SK-N-SH (cell line): ENCODE results near the gene TRIM66. TPM values are rescaled to one million over a fixed set of nuclear protein-coding genes. Genes with fewer than 3 reads are reported as not detected.

Source experiments
- CTCF ChIA-PET: fragments of 300-600, 350-600 bp; formaldehyde crosslinking; extraction: SDS; loops from one replicate; lab custom pipeline; 2021; lab: Yijun Ruan, JAX
- POLR2A ChIA-PET: fragments of 350-600 bp; sonication (Branson Sonifier 250); formaldehyde crosslinking; extraction: SDS; loops from one replicate; lab custom pipeline; 2020; ENCODE audit warnings: antibody characterized with exemption, inconsistent platforms; lab: Yijun Ruan, JAX
- DNase-seq: peaks from one replicate; pipeline ENCODE4 v3.0.0; 2012
- H2AFZ ChIP-seq: fragments of 200-600 bp; sonication (generic); 2 replicates; pipeline ENCODE4 v1.8.1; 2016; ENCODE audit warnings: antibody characterized with exemption, mild to moderate bottlenecking, low read depth
- H3F3A ChIP-seq: fragments of 200-600 bp; sonication (generic); replicated peaks from 2 replicates; pipeline ENCODE3; 2016; ENCODE audit warnings: antibody characterized with exemption, mild to moderate bottlenecking; ENCODE audit not compliant: insufficient read depth
- H3K27ac ChIP-seq, 2 experiments: fragments of 200-500 bp in 1 of 2; fragments of 200-600 bp in 1 of 2; sonication (Bioruptor generic) in 1 of 2; sonication (generic), shearing (Covaris generic) in 1 of 2; 2 replicates each; pipeline versions ENCODE4 v1.5.1 to v1.6.1; 2014 to 2016; ENCODE audit warnings: low read depth in 2 of 2, inconsistent platforms in 1 of 2, low read length in 1 of 2, mild to moderate bottlenecking in 1 of 2, mixed read lengths in 1 of 2
- H3K27me3 ChIP-seq: fragments of 200-600 bp; sonication (generic), shearing (Covaris generic); 2 replicates; pipeline ENCODE4 v1.6.1; 2016; ENCODE audit warnings: mixed run types; ENCODE audit not compliant: insufficient read depth
- H3K36me3 ChIP-seq, 2 experiments: fragments of 200-500 bp in 1 of 2; fragments of 200-600 bp in 1 of 2; sonication (Bioruptor generic) in 1 of 2; sonication (generic) in 1 of 2; replicated peaks in 1 of 2; 2 replicates each; pipeline versions ENCODE3 to v1.5.1; 2014 to 2016; ENCODE audit warnings: low read length in 1 of 2, mild to moderate bottlenecking in 1 of 2; ENCODE audit not compliant: insufficient read depth in 2 of 2, control insufficient read depth in 1 of 2
- H3K4me1 ChIP-seq, 2 experiments: fragments of 200-500 bp in 1 of 2; fragments of 200-600 bp in 1 of 2; sonication (Bioruptor generic) in 1 of 2; sonication (generic), shearing (Covaris generic) in 1 of 2; 2 replicates each; pipeline versions ENCODE4 v1.5.1 to v1.6.1; 2014 to 2016; ENCODE audit warnings: low read depth in 1 of 2, low read length in 1 of 2, mixed run types in 1 of 2; ENCODE audit not compliant: insufficient read depth in 2 of 2, control insufficient read depth in 1 of 2
- H3K4me2 ChIP-seq: fragments of 200-600 bp; sonication (generic), shearing (Covaris generic); 2 replicates; pipeline ENCODE4 v1.6.1; 2017; ENCODE audit warnings: mixed run types
- H3K4me3 ChIP-seq, 2 experiments: fragments of 200-500 bp in 1 of 2; fragments of 200-600 bp in 1 of 2; sonication (Bioruptor generic) in 1 of 2; sonication (generic), shearing (Covaris generic) in 1 of 2; 2 replicates each; pipeline versions ENCODE4 v1.5.1 to v1.8.1; 2014 to 2016; ENCODE audit warnings: low read depth in 2 of 2, inconsistent platforms in 1 of 2, low read length in 1 of 2, mild to moderate bottlenecking in 1 of 2, mixed read lengths in 1 of 2, moderate library complexity in 1 of 2
- H3K79me2 ChIP-seq: fragments of 200-600 bp; sonication (generic); 2 replicates; pipeline ENCODE4 v1.8.1; 2017; ENCODE audit warnings: mild to moderate bottlenecking; ENCODE audit not compliant: insufficient read depth
- H3K9ac ChIP-seq: fragments of 200-600 bp; sonication (generic); 2 replicates; pipeline ENCODE4 v1.6.1; 2017; ENCODE audit warnings: mixed run types
- H3K9me2 ChIP-seq: fragments of 200-600 bp; sonication (generic); 2 replicates; pipeline ENCODE4 v1.6.1; 2017; ENCODE audit warnings: mixed run types
- H3K9me3 ChIP-seq: fragments of 200-600 bp; sonication (generic); 2 replicates; pipeline ENCODE4 v1.6.1; 2017; ENCODE audit warnings: mixed run types, mild to moderate bottlenecking, moderate library complexity
- H4K20me1 ChIP-seq: fragments of 200-600 bp; sonication (generic); 2 replicates; pipeline ENCODE4 v1.6.1; 2017; ENCODE audit warnings: mild to moderate bottlenecking, mixed run types; ENCODE audit not compliant: insufficient read depth
- CHD2 ChIP-seq: fragments of 150-350 bp; IDR thresholded peaks from 2 replicates; pipeline ENCODE4 v1.6.1; 2018; ENCODE audit warnings: low read length; ENCODE audit not compliant: partially characterized antibody
- CTCF ChIP-seq: fragments of 200-600 bp; sonication (generic); IDR thresholded peaks from 2 replicates; pipeline ENCODE4 v1.6.1; 2017; ENCODE audit warnings: antibody characterized with exemption, mild to moderate bottlenecking, moderate library complexity
- ELF1 ChIP-seq: IDR thresholded peaks from 2 replicates; pipeline ENCODE4 v1.4.0; 2012
- EP300 ChIP-seq, 2 experiments: IDR thresholded peaks; 2 replicates each; pipeline versions ENCODE4 v1.4.0 to v1.6.1; 2012; ENCODE audit warnings: borderline replicate concordance in 1 of 2, low read depth in 1 of 2, low read length in 1 of 2
- EZH2phosphoT487 ChIP-seq: fragments of 200-600 bp; sonication (generic); IDR thresholded peaks from 2 replicates; pipeline ENCODE4 v1.6.1; 2017; ENCODE audit warnings: low read depth, mixed run types, mild to moderate bottlenecking, antibody characterized with exemption, moderate library complexity, borderline replicate concordance
- FOXJ3 ChIP-seq: sonication (generic); formaldehyde crosslinking; IDR thresholded peaks from 2 replicates; pipeline ENCODE4 v1.5.1; 2020; ENCODE audit warnings: mild to moderate bottlenecking, missing genetic modification reagents
- FOXM1 ChIP-seq: IDR thresholded peaks from 2 replicates; pipeline ENCODE4 v1.4.0; 2012; ENCODE audit warnings: low read depth, mild to moderate bottlenecking
- IRF3 ChIP-seq: fragments of 150-350 bp; IDR thresholded peaks from 2 replicates; pipeline ENCODE4 v1.6.1; 2016; ENCODE audit warnings: mild to moderate bottlenecking, low read depth, low read length
- JUND ChIP-seq: IDR thresholded peaks from 2 replicates; pipeline ENCODE4 v1.4.0; 2012
- USF2 ChIP-seq: fragments of 150-350 bp; IDR thresholded peaks from 2 replicates; pipeline ENCODE4 v1.6.1; 2017; ENCODE audit warnings: antibody characterized with exemption, low read length, low read depth, borderline replicate concordance
- YY1 ChIP-seq: IDR thresholded peaks from 2 replicates; pipeline ENCODE4 v1.4.0; 2012; ENCODE audit warnings: low read depth, mild to moderate bottlenecking
- WGBS: methylation state at CpG from one replicate; pipeline ENCODE4 v1.1.6; 2017; ENCODE audit warnings: low lambda C conversion rate; 5-methylcytosine and 5-hydroxymethylcytosine counted together
- polyA plus RNA-seq, 3 experiments: library from polyadenylated mRNA; depleted of rRNA; stranded (reverse); fragments of >200 nt; gene quantifications; 2 replicates each; pipeline ENCODE4 v1.2.3, GENCODE V29; 2012
- TF ChIP-seq, protein P1 (sequence below): IDR thresholded peaks from 2 replicates; pipeline ENCODE4 v1.4.0; 2012; ENCODE audit warnings: low read depth, borderline replicate concordance
- TF ChIP-seq, protein P2 (sequence below): IDR thresholded peaks from 2 replicates; pipeline ENCODE4; 2012

The TRIM66 gene
- polyA plus RNA-seq, 1 of the 3 experiments (the other 2 are of a cell fraction) = 6.4 TPM

DNA sequence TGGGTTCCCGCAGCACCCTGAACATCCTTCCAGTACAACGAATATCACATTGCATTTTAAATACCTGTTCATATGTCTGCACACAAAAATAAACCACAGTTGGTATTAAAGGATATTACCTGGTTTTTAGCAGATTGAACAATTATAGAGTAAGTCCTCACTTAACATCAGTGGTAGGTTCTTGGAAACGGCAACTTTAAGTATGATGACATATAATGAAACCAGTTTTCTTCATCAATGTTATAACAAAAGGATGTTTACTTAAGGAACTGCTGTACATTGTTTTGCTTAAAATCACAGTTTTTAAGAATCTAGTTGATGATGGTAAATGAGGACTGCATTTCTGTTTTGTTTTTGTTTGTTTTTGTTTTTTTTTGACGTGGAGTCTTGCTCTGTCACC is 28.0 kb downstream of the TRIM66 start:
- no peak for DNase-seq
- Histone ChIP-seq H3K9ac (no peak overlapping the region), H3K9me3 (no peaks in the 10 kb centered on the region), H3K9me2 (no peaks in the 10 kb centered on the region), H3K4me2 (no peak overlapping the region), H3K4me1 (peaks cover 0 to 7% of the 10 kb centered on the region in 2 experiments; a peak in 3 of 4 replicates), H2AFZ (no peak overlapping the region), H3K79me2 (no peaks in the 10 kb centered on the region), H4K20me1 (no peaks in the 10 kb centered on the region), H3K36me3 (peaks cover 0 to 3% of the 10 kb centered on the region in 2 experiments), H3K27ac (no peak overlapping the region), H3K27me3 (no peaks in the 10 kb centered on the region), H3F3A (peaks cover 16% of the 10 kb centered on the region), H3K4me3 (no peak overlapping the region)
- POLR2A ChIA-PET = no interaction called here
- TF ChIP-seq YY1 (no peak), ELF1 (no peak), EP300 (IDR thresholded peaks at IDR 0.05; ENCODE audit: borderline replicate concordance in 1 of 2, low read depth in 1 of 2, low read length in 1 of 2) (no peak), FOXJ3 (CRISPR knock-in tag) (no peak), FOXM1 (no peak), CTCF (no peak), IRF3 (no peak), CHD2 (no peak), EZH2phosphoT487 (no peak), USF2 (no peak), JUND (no peak)
- TF ChIP-seq, protein P1, sequence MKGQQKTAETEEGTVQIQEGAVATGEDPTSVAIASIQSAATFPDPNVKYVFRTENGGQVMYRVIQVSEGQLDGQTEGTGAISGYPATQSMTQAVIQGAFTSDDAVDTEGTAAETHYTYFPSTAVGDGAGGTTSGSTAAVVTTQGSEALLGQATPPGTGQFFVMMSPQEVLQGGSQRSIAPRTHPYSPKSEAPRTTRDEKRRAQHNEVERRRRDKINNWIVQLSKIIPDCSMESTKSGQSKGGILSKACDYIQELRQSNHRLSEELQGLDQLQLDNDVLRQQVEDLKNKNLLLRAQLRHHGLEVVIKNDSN = no peak
- TF ChIP-seq, protein P2, sequence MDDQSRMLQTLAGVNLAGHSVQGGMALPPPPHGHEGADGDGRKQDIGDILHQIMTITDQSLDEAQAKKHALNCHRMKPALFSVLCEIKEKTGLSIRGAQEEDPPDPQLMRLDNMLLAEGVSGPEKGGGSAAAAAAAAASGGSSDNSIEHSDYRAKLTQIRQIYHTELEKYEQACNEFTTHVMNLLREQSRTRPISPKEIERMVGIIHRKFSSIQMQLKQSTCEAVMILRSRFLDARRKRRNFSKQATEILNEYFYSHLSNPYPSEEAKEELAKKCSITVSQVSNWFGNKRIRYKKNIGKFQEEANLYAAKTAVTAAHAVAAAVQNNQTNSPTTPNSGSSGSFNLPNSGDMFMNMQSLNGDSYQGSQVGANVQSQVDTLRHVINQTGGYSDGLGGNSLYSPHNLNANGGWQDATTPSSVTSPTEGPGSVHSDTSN = no peak
- CTCF ChIA-PET = no interaction called here
- 83% methylated on average over 4 of the region's 4 CpGs for WGBS
